ENCODE measurements around the gene CDO1.
"Not testable (repeated sequence)": the region's sequence is repeated elsewhere in the genome, so short reads cannot be mapped to it uniquely, and the experiment has no call there.

The CDO1 gene

GRCh38 chr5:115843444-115844130 lies 27.1 kb upstream of the CDO1 start:
- no peaks in the 10 kb centered on the region for H3K9me3 ChIP-seq (ENCODE audit: control insufficient read depth, insufficient read depth, low read length)
- peaks cover 10% of the 10 kb centered on the region for H3K4me1 ChIP-seq (ENCODE audit: control insufficient read depth, insufficient read depth, low read length)
- H3K36me3 ChIP-seq (ENCODE audit: control insufficient read depth, insufficient read depth, low read length), result no peaks in the 10 kb centered on the region
- no peak overlapping the region for H3K4me3 ChIP-seq (ENCODE audit: low read depth, low read length)
- peaks cover 10% of the 10 kb centered on the region for H3K27me3 ChIP-seq (ENCODE audit: control insufficient read depth, insufficient read depth, low read length)
- H3K9ac ChIP-seq (ENCODE audit: low read depth, low read length), result no peak overlapping the region

GRCh38 chr5:115842952-115843351 lies 26.5 kb upstream of the CDO1 start:
- Histone ChIP-seq H3K36me3 (ENCODE audit: control insufficient read depth, insufficient read depth, low read length) (no peaks in the 10 kb centered on the region), H3K27me3 (ENCODE audit: control insufficient read depth, insufficient read depth, low read length) (peaks cover 10% of the 10 kb centered on the region), H3K4me1 (ENCODE audit: control insufficient read depth, insufficient read depth, low read length) (peaks cover 10% of the 10 kb centered on the region), H3K9me3 (ENCODE audit: control insufficient read depth, insufficient read depth, low read length) (no peaks in the 10 kb centered on the region), H3K4me3 (ENCODE audit: low read depth, low read length) (peak overlapping the region; percentile 99), H3K9ac (ENCODE audit: low read depth, low read length) (no peak overlapping the region)

- peaks cover 10% of the 10 kb centered on the region for H3K27me3 ChIP-seq (ENCODE audit: control insufficient read depth, insufficient read depth, low read length)
- H3K9ac ChIP-seq (ENCODE audit: low read depth, low read length), result peak overlapping the region; percentile 47
- peaks cover 10% of the 10 kb centered on the region for H3K4me1 ChIP-seq (ENCODE audit: control insufficient read depth, insufficient read depth, low read length)
- no peaks in the 10 kb centered on the region for H3K36me3 ChIP-seq (ENCODE audit: control insufficient read depth, insufficient read depth, low read length)
- H3K9me3 ChIP-seq (ENCODE audit: control insufficient read depth, insufficient read depth, low read length), result no peaks in the 10 kb centered on the region
- peak overlapping the region; percentile 99 for H3K4me3 ChIP-seq (ENCODE audit: low read depth, low read length)
Measured at GRCh38 chr5:115842089-115842935, 25.9 kb upstream of the CDO1 start.

GRCh38 chr5:115841382-115842088 lies 25.1 kb upstream of the CDO1 start, which contains the start of the genes AP3S1 and ATG12:
Gene AP3S1 (plus strand): TSS chr5:115841935. CDS start chr5:115842038, 103 bp downstream.
Gene ATG12 (minus strand): TSS chr5:115841565. CDS start chr5:115841552, 13 bp downstream.
- peak within 1 kb of the TSS; percentile 99 for H3K4me3 ChIP-seq (ENCODE audit: low read depth, low read length)
- no peaks in the 10 kb centered on the region for H3K36me3 ChIP-seq (ENCODE audit: control insufficient read depth, insufficient read depth, low read length)
- H3K4me1 ChIP-seq (ENCODE audit: control insufficient read depth, insufficient read depth, low read length), result peaks cover 10% of the 10 kb centered on the region
- peaks cover 10% of the 10 kb centered on the region for H3K27me3 ChIP-seq (ENCODE audit: control insufficient read depth, insufficient read depth, low read length)
- H3K9ac ChIP-seq (ENCODE audit: low read depth, low read length), result peak within 1 kb of the TSS; percentile 93
- no peaks in the 10 kb centered on the region for H3K9me3 ChIP-seq (ENCODE audit: control insufficient read depth, insufficient read depth, low read length)

- peak overlapping the region; percentile 99 for H3K4me3 ChIP-seq (ENCODE audit: low read depth, low read length)
- peaks cover 10% of the 10 kb centered on the region for H3K27me3 ChIP-seq (ENCODE audit: control insufficient read depth, insufficient read depth, low read length)
- peaks cover 5% of the 10 kb centered on the region for H3K36me3 ChIP-seq (ENCODE audit: control insufficient read depth, insufficient read depth, low read length)
- H3K4me1 ChIP-seq (ENCODE audit: control insufficient read depth, insufficient read depth, low read length), result peaks cover 13% of the 10 kb centered on the region
- no peaks in the 10 kb centered on the region for H3K9me3 ChIP-seq (ENCODE audit: control insufficient read depth, insufficient read depth, low read length)
- H3K9ac ChIP-seq (ENCODE audit: low read depth, low read length), result peak overlapping the region; percentile 93
Measured at GRCh38 chr5:115840873-115841272, 24.4 kb upstream of the CDO1 start.

- Histone ChIP-seq H3K9ac (ENCODE audit: low read depth, low read length) (no peak overlapping the region), H3K9me3 (ENCODE audit: control insufficient read depth, insufficient read depth, low read length) (no peaks in the 10 kb centered on the region), H3K4me1 (ENCODE audit: control insufficient read depth, insufficient read depth, low read length) (peaks cover 10% of the 10 kb centered on the region), H3K4me3 (ENCODE audit: low read depth, low read length) (peak overlapping the region; percentile 21), H3K36me3 (ENCODE audit: control insufficient read depth, insufficient read depth, low read length) (peaks cover 5% of the 10 kb centered on the region), H3K27me3 (ENCODE audit: control insufficient read depth, insufficient read depth, low read length) (peaks cover 10% of the 10 kb centered on the region)
Measured at GRCh38 chr5:115838885-115839518, 22.5 kb upstream of the CDO1 start.

GRCh38 chr5:115835481-115835880 lies 19.0 kb upstream of the CDO1 start:
- Histone ChIP-seq H3K36me3 (ENCODE audit: control insufficient read depth, insufficient read depth, low read length) (peaks cover 5% of the 10 kb centered on the region), H3K4me3 (ENCODE audit: low read depth, low read length) (no peak overlapping the region), H3K9me3 (ENCODE audit: control insufficient read depth, insufficient read depth, low read length) (no peaks in the 10 kb centered on the region), H3K27me3 (ENCODE audit: control insufficient read depth, insufficient read depth, low read length) (no peaks in the 10 kb centered on the region), H3K9ac (ENCODE audit: low read depth, low read length) (no peak overlapping the region), H3K4me1 (ENCODE audit: control insufficient read depth, insufficient read depth, low read length) (peaks cover 10% of the 10 kb centered on the region)

GRCh38 chr5:115831163-115831768 lies 14.8 kb upstream of the CDO1 start:
- Histone ChIP-seq H3K9ac (ENCODE audit: low read depth, low read length) (no peak overlapping the region), H3K4me3 (ENCODE audit: low read depth, low read length) (no peak overlapping the region), H3K27me3 (ENCODE audit: control insufficient read depth, insufficient read depth, low read length) (no peaks in the 10 kb centered on the region), H3K4me1 (ENCODE audit: control insufficient read depth, insufficient read depth, low read length) (peaks cover 3% of the 10 kb centered on the region), H3K36me3 (ENCODE audit: control insufficient read depth, insufficient read depth, low read length) (peaks cover 3% of the 10 kb centered on the region), H3K9me3 (ENCODE audit: control insufficient read depth, insufficient read depth, low read length) (no peaks in the 10 kb centered on the region)

- Histone ChIP-seq H3K9ac (ENCODE audit: low read depth, low read length) (no peak overlapping the region), H3K36me3 (ENCODE audit: control insufficient read depth, insufficient read depth, low read length) (no peaks in the 10 kb centered on the region), H3K4me1 (ENCODE audit: control insufficient read depth, insufficient read depth, low read length) (no peaks in the 10 kb centered on the region), H3K27me3 (ENCODE audit: control insufficient read depth, insufficient read depth, low read length) (no peaks in the 10 kb centered on the region), H3K9me3 (ENCODE audit: control insufficient read depth, insufficient read depth, low read length) (no peaks in the 10 kb centered on the region), H3K4me3 (ENCODE audit: low read depth, low read length) (no peak overlapping the region)
Measured at GRCh38 chr5:115829913-115830312, 13.5 kb upstream of the CDO1 start.

- no peaks in the 10 kb centered on the region for H3K36me3 ChIP-seq (ENCODE audit: control insufficient read depth, insufficient read depth, low read length)
- no peak overlapping the region for H3K4me3 ChIP-seq (ENCODE audit: low read depth, low read length)
- H3K9ac ChIP-seq (ENCODE audit: low read depth, low read length), result no peak overlapping the region
- no peaks in the 10 kb centered on the region for H3K4me1 ChIP-seq (ENCODE audit: control insufficient read depth, insufficient read depth, low read length)
- H3K27me3 ChIP-seq (ENCODE audit: control insufficient read depth, insufficient read depth, low read length), result no peaks in the 10 kb centered on the region
- no peaks in the 10 kb centered on the region for H3K9me3 ChIP-seq (ENCODE audit: control insufficient read depth, insufficient read depth, low read length)
Measured at GRCh38 chr5:115825948-115826347, 9.5 kb upstream of the CDO1 start.

GRCh38 chr5:115824983-115825382 lies 8.5 kb upstream of the CDO1 start:
- not testable (repeated sequence) for H3K27me3 ChIP-seq (ENCODE audit: control insufficient read depth, insufficient read depth, low read length); H3K9ac ChIP-seq (ENCODE audit: low read depth, low read length); H3K4me3 ChIP-seq (ENCODE audit: low read depth, low read length); H3K4me1 ChIP-seq (ENCODE audit: control insufficient read depth, insufficient read depth, low read length); H3K9me3 ChIP-seq (ENCODE audit: control insufficient read depth, insufficient read depth, low read length); H3K36me3 ChIP-seq (ENCODE audit: control insufficient read depth, insufficient read depth, low read length)
